Measurements from ENCODE around the gene APOC4. TPM values are rescaled to one million over a fixed set of nuclear protein-coding genes. Genes with fewer than 3 reads are reported as not detected.

APOC4 gene
- total RNA-seq, 1 experiment from 2014 or later, result not detected

DNA sequence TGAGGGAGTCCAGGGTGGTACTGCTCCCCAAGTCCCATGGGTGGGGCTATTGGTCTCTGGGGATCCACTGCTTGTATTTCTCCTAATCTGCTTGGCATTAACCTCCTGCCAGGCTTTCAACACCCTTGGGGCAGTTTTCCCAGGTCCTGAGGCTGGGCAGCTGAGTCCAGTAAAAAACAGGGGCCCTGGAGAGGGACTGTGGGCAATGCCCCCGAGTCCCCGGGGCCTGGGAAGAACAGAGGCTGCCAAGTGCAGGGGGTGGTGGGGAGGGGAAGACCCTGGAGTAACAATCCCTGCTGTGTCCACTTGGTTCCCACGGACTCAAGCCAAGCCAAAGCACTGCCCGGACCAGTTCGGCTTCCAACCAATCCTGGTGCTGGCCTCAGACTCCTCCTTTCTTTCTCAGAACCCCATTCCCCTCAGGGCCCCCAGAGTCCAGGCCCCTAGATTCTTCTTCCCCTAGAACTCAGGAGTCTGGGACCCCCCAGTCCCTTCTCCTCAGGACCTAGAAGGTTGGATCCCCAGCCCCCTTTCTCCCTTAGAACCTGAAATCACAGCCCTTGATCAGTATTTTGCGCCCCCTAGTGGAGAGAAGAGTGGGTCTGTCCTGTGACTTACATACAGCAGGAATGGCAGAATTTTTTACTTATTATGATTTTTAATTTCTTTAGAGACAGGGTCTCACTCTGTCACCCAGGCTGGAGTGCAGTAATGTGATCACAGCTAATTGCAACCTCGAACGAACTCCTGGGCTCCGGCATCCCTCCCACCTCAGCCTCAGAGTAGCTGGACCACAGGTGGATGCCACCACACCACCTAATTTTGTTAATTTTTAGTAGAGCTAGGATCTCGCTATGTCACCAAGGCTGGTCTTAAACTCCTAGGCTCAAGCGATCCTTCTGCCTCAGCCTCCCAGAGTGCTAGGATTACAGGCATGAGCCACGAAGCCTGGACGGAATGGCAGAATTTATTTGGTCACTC is 9.4 kb downstream of the APOC4 start:
- no TSS peak for BruUV-seq (replicated peaks)
- ATAC-seq (peak; percentile 49; the same call in 1 of the 2 replicates), DNase-seq (ENCODE audit: low read depth, low spot score) (no peak)
- peaks cover 6% of the 10 kb centered on the region; the same call in 1 of the 2 replicates for H3K4me1 ChIP-seq (ENCODE audit: control insufficient read depth, insufficient read depth, low read length)
- intact Hi-C loops (cut with micrococcal nuclease; ENCODE audit: unreplicated experiment), result loop anchor here (5.0 kb wide), 1 partner anchor 49 kb away; no protein-coding TSS in a partner anchor
- no peak overlapping the region for H3K27ac ChIP-seq (ENCODE audit: low read length)
- H3K27me3 ChIP-seq (ENCODE audit: control insufficient read depth, insufficient read depth, low read length), result no peaks in the 10 kb centered on the region
- CTCF ChIA-PET, result interaction anchor here (0.7 to 0.8 kb wide), 2 partner anchors 48 to 378 kb away, joined by 4 to 6 read pairs; no protein-coding TSS in a partner anchor
- POLR2A ChIA-PET, result no interaction called here
- H3K36me3 ChIP-seq (ENCODE audit: control insufficient read depth, insufficient read depth, low read length), result no peaks in the 10 kb centered on the region; the same call in 1 of the 2 replicates
- TF ChIP-seq, protein P1, sequence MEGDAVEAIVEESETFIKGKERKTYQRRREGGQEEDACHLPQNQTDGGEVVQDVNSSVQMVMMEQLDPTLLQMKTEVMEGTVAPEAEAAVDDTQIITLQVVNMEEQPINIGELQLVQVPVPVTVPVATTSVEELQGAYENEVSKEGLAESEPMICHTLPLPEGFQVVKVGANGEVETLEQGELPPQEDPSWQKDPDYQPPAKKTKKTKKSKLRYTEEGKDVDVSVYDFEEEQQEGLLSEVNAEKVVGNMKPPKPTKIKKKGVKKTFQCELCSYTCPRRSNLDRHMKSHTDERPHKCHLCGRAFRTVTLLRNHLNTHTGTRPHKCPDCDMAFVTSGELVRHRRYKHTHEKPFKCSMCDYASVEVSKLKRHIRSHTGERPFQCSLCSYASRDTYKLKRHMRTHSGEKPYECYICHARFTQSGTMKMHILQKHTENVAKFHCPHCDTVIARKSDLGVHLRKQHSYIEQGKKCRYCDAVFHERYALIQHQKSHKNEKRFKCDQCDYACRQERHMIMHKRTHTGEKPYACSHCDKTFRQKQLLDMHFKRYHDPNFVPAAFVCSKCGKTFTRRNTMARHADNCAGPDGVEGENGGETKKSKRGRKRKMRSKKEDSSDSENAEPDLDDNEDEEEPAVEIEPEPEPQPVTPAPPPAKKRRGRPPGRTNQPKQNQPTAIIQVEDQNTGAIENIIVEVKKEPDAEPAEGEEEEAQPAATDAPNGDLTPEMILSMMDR (IDR thresholded peaks at IDR 0.05), result peak; percentile 86
- TF ChIP-seq POLR2AphosphoS5 (IDR thresholded peaks at IDR 0.05; ENCODE audit: low read depth, low read length) (no peak), SIN3A (IDR thresholded peaks at IDR 0.05; ENCODE audit: borderline replicate concordance, insufficient read depth, low read depth, low read length) (no peak), TCF7L2 (IDR thresholded peaks at IDR 0.05; ENCODE audit: low read depth, low read length) (no peak)
- no peak overlapping the region for H3K4me3 ChIP-seq (ENCODE audit: low read depth in 2 of 2, low read length in 2 of 2)
- in situ Hi-C loops (cut with HindIII; ENCODE audit: low pct_unique_long_range_greater_than_20kb, low sequenced_read_pairs), result no loop called here
- H3K9me3 ChIP-seq (ENCODE audit: control insufficient read depth, insufficient read depth, low read depth, low read length), result no peaks in the 10 kb centered on the region

DNA sequence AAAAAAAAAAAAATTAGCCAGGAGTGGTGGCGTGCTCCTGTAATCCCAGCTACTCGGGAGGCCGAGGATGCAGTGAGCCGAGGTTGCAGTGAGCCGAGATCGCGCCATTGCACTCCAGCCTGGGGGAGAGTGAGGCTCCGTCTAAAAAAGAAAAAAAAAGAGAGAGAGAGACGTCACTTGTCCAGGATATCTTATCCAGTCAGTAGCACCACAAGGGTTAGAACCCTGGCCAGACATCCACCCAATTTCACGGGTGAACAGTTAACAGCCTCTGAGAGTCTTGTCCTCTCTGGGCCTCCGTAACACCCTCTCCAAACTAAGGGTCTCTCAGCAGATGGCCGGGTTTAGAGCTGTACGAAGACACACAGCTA is 12.2 kb downstream of the APOC4 start:
- Histone ChIP-seq H3K4me3 (ENCODE audit: low read depth in 2 of 2, low read length in 2 of 2) (peak overlapping the region; percentile 97 to 98), H3K4me1 (ENCODE audit: control insufficient read depth, insufficient read depth, low read length) (peaks cover 7% of the 10 kb centered on the region; the same call in 1 of the 2 replicates), H3K36me3 (ENCODE audit: control insufficient read depth, insufficient read depth, low read length) (no peaks in the 10 kb centered on the region; the same call in 1 of the 2 replicates), H3K27me3 (ENCODE audit: control insufficient read depth, insufficient read depth, low read length) (no peaks in the 10 kb centered on the region), H3K27ac (ENCODE audit: low read length) (peak overlapping the region; percentile 99), H3K9me3 (ENCODE audit: control insufficient read depth, insufficient read depth, low read depth, low read length) (no peaks in the 10 kb centered on the region)
- no TSS peak for BruUV-seq (replicated peaks)
- intact Hi-C loops (cut with micrococcal nuclease; ENCODE audit: unreplicated experiment), result loop anchor here (5.0 kb wide), 1 partner anchor 52 kb away; no protein-coding TSS in a partner anchor
- ChIA-PET POLR2A (interaction anchor here (0.6 kb wide), 1 partner anchor 757 kb away, joined by 8 read pairs; no protein-coding TSS in a partner anchor), CTCF (interaction anchor here (0.9 kb wide), 1 partner anchor 51 kb away, joined by 4 read pairs; no protein-coding TSS in a partner anchor)
- TF ChIP-seq TCF7L2 (IDR thresholded peaks at IDR 0.05; ENCODE audit: low read depth, low read length), result no peak
- TF ChIP-seq, protein P1 (IDR thresholded peaks at IDR 0.05), result no peak
- TF ChIP-seq SIN3A (IDR thresholded peaks at IDR 0.05; ENCODE audit: borderline replicate concordance, insufficient read depth, low read depth, low read length), result no peak
- TF ChIP-seq, protein P2, sequence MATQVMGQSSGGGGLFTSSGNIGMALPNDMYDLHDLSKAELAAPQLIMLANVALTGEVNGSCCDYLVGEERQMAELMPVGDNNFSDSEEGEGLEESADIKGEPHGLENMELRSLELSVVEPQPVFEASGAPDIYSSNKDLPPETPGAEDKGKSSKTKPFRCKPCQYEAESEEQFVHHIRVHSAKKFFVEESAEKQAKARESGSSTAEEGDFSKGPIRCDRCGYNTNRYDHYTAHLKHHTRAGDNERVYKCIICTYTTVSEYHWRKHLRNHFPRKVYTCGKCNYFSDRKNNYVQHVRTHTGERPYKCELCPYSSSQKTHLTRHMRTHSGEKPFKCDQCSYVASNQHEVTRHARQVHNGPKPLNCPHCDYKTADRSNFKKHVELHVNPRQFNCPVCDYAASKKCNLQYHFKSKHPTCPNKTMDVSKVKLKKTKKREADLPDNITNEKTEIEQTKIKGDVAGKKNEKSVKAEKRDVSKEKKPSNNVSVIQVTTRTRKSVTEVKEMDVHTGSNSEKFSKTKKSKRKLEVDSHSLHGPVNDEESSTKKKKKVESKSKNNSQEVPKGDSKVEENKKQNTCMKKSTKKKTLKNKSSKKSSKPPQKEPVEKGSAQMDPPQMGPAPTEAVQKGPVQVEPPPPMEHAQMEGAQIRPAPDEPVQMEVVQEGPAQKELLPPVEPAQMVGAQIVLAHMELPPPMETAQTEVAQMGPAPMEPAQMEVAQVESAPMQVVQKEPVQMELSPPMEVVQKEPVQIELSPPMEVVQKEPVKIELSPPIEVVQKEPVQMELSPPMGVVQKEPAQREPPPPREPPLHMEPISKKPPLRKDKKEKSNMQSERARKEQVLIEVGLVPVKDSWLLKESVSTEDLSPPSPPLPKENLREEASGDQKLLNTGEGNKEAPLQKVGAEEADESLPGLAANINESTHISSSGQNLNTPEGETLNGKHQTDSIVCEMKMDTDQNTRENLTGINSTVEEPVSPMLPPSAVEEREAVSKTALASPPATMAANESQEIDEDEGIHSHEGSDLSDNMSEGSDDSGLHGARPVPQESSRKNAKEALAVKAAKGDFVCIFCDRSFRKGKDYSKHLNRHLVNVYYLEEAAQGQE (IDR thresholded peaks at IDR 0.05; ENCODE audit: insufficient read depth in 1 of 2, low read depth in 2 of 2, low read length in 1 of 2), result no peak
- TF ChIP-seq POLR2AphosphoS5 (IDR thresholded peaks at IDR 0.05; ENCODE audit: low read depth, low read length), result no peak
- ATAC-seq, result no peak
- DNase-seq (ENCODE audit: low read depth, low spot score), result no peak
- in situ Hi-C loops (cut with HindIII; ENCODE audit: low pct_unique_long_range_greater_than_20kb, low sequenced_read_pairs), result no loop called here

Measured in Panc1 (cell line).